OCI-LY7 (cell line): ENCODE measurements around the gene CEBPG.

ENCODE experiments used
- CTCF ChIP-seq: fragments of 200-600 bp; sonication (generic); conservative IDR thresholded peaks from 2 replicates; pipeline ENCODE4 v1.5.1; 2014; ENCODE audit warnings: mild to moderate bottlenecking, antibody characterized with exemption, low read length, moderate library complexity, mixed read lengths
- EZH2phosphoT487 ChIP-seq: fragments of 200-600 bp; sonication (generic); IDR thresholded peaks from 2 replicates; pipeline ENCODE4 v1.6.1; 2018; ENCODE audit warnings: low read depth, borderline replicate concordance, mild to moderate bottlenecking, mixed run types, antibody characterized with exemption, low read length, moderate library complexity, mixed read lengths

GRCh38 chr19:33402421-33403220 is 29.1 kb downstream of the CEBPG start:
- TF ChIP-seq CTCF (no peak), EZH2phosphoT487 (no peak)
